Keratinocyte (primary cell): Measurements from ENCODE around the gene LHPP. TPM values are rescaled to one million over a fixed set of nuclear protein-coding genes. Genes with fewer than 3 reads are reported as not detected.

Experiments used
- DNase-seq: peaks from one replicate; pipeline ENCODE4 v3.0.0-alpha.2; 2011; ENCODE audit warnings: low read depth, missing footprints, low spot score
- FAIRE-seq: peaks from 2 replicates; lab custom pipeline; 2011; peaks lifted over from hg19 to GRCh38; lab: Jason Lieb, UNC
- H2AFZ ChIP-seq: 2 replicates; pipeline ENCODE4 v1.6.0; 2012; ENCODE audit warnings: low read length, control low read depth, inconsistent platforms; ENCODE audit not compliant: control insufficient read depth
- H3K27ac ChIP-seq: 2 replicates; pipeline ENCODE4 v1.5.1; 2011; ENCODE audit warnings: low read length; ENCODE audit not compliant: control insufficient read depth, insufficient read depth
- H3K27me3 ChIP-seq: 3 replicates; pipeline ENCODE4 v1.6.0; 2011; ENCODE audit warnings: low read length; ENCODE audit not compliant: control insufficient read depth, insufficient read depth; ENCODE audit errors: extremely low read depth
- H3K36me3 ChIP-seq, 2 experiments: 2 replicates in 1 of 2; 3 replicates in 1 of 2; pipeline ENCODE4 v1.5.1; 2011; ENCODE audit warnings: low read length in 2 of 2, mild to moderate bottlenecking in 1 of 2; ENCODE audit not compliant: control insufficient read depth in 2 of 2, insufficient read depth in 2 of 2; ENCODE audit errors: extremely low read depth in 1 of 2
- H3K4me1 ChIP-seq: 3 replicates; pipeline ENCODE4 v1.5.1; 2011; ENCODE audit warnings: low read length; ENCODE audit not compliant: control insufficient read depth, insufficient read depth; ENCODE audit errors: extremely low read depth
- H3K4me2 ChIP-seq: 3 replicates; pipeline ENCODE4 v1.6.0; 2011; ENCODE audit warnings: low read depth, low read length; ENCODE audit not compliant: control insufficient read depth, insufficient read depth; ENCODE audit errors: extremely low read depth
- H3K4me3 ChIP-seq, 3 experiments: fragments of 200-600 bp in 1 of 3; sonication (generic) in 1 of 3; 2 replicates in 2 of 3; 3 replicates in 1 of 3; pipeline ENCODE4 v1.5.1; 2011 to 2016; ENCODE audit warnings: low read length in 3 of 3, mild to moderate bottlenecking in 3 of 3, control low read depth in 2 of 3, inconsistent platforms in 1 of 3, low read depth in 1 of 3, mixed read lengths in 1 of 3, mixed run types in 1 of 3, moderate library complexity in 1 of 3; ENCODE audit not compliant: control insufficient read depth in 2 of 3, insufficient read depth in 2 of 3; ENCODE audit errors: extremely low read depth in 1 of 3
- H3K79me2 ChIP-seq: 2 replicates; pipeline ENCODE4 v1.6.0; 2012; ENCODE audit warnings: low read length; ENCODE audit not compliant: control insufficient read depth, insufficient read depth
- H3K9ac ChIP-seq: 3 replicates; pipeline ENCODE4 v1.6.0; 2011; ENCODE audit warnings: low read length; ENCODE audit not compliant: control insufficient read depth, insufficient read depth; ENCODE audit errors: extremely low read depth
- H3K9me1 ChIP-seq: 3 replicates; pipeline ENCODE4 v1.6.0; 2011; ENCODE audit warnings: low read length; ENCODE audit not compliant: control insufficient read depth, insufficient read depth; ENCODE audit errors: extremely low read depth
- H3K9me3 ChIP-seq: 2 replicates; pipeline ENCODE4 v1.5.1; 2012; ENCODE audit warnings: low read depth, low read length; ENCODE audit not compliant: control insufficient read depth
- H4K20me1 ChIP-seq: 3 replicates; pipeline ENCODE4 v1.6.0; 2011; ENCODE audit warnings: low read length; ENCODE audit not compliant: control insufficient read depth, insufficient read depth; ENCODE audit errors: extremely low read depth
- CTCF ChIP-seq, 3 experiments: IDR thresholded peaks in 1 of 3; conservative IDR thresholded peaks in 1 of 3; optimal IDR thresholded peaks in 1 of 3; 2 replicates in 2 of 3; 3 replicates in 1 of 3; pipeline versions ENCODE3 to v1.5.1; 2011; ENCODE audit warnings: low read length in 3 of 3, mild to moderate bottlenecking in 3 of 3, moderate library complexity in 2 of 3, control low read depth in 1 of 3, inconsistent platforms in 1 of 3; ENCODE audit not compliant: insufficient read depth in 2 of 3; ENCODE audit errors: extremely low read depth in 1 of 3
- EZH2 ChIP-seq: IDR thresholded peaks from one replicate; pipeline ENCODE4 v1.6.1; 2012; ENCODE audit warnings: inconsistent platforms, mild to moderate bottlenecking, low read length, moderate library complexity
- dilution Hi-C: fragments of 300-500 bp; cut with MboI; formaldehyde crosslinking; loops from one replicate; pipeline ENCODE4 v1.7.0; 2020; ENCODE audit warnings: low sequenced_read_pairs; ENCODE audit not compliant: extremely low pct_ligation_motif_present
- polyA plus RNA-seq, 5 experiments: library from polyadenylated mRNA; depleted of rRNA in 3 of 5; stranded (reverse) in 3 of 5; stranded (forward) in 1 of 5; unstranded in 1 of 5; fragments of >200 nt; gene quantifications; 1 replicate in 1 of 5; 2 replicates in 3 of 5; 3 replicates in 1 of 5; pipeline versions ENCODE4 v1.2.1 to v1.2.3, GENCODE V29; 2011 to 2012; ENCODE audit warnings: missing spikeins in 2 of 5, low read depth in 1 of 5, low replicate concordance in 1 of 5

Gene LHPP
- polyA plus RNA-seq, 1 donor (not counting 4 experiments of a cell fraction or from before 2014, with no cell fraction given): 13.1 TPM

- peaks cover 4% of the 10 kb centered on the region for H3K79me2 ChIP-seq
- H3K27ac ChIP-seq: no peak overlapping the region
- no peak overlapping the region for H3K4me3 ChIP-seq
- FAIRE-seq (no peak), DNase-seq (no peak)
- no peak overlapping the region for H2AFZ ChIP-seq
- TF ChIP-seq CTCF (optimal IDR thresholded peaks at IDR 0.05 in 1 of 3, IDR thresholded peaks at IDR 0.05 in 1 of 3, conservative IDR thresholded peaks at IDR 0.05 in 1 of 3; ENCODE audit: extremely low read depth in 1 of 3, insufficient read depth in 2 of 3, low read length in 3 of 3): no peak
- no peak for TF ChIP-seq EZH2
- no peaks in the 10 kb centered on the region for H3K9me3 ChIP-seq
- no peak overlapping the region for H3K4me2 ChIP-seq
- H3K9me1 ChIP-seq: peaks cover 2% of the 10 kb centered on the region
- peaks cover 14% of the 10 kb centered on the region for H4K20me1 ChIP-seq
- peaks cover 43% of the 10 kb centered on the region for H3K4me1 ChIP-seq
- H3K9ac ChIP-seq: no peak overlapping the region
- dilution Hi-C loops: no loop called here
- H3K36me3 ChIP-seq: peaks cover 0 to 11% of the 10 kb centered on the region in 2 experiments
- no peaks in the 10 kb centered on the region for H3K27me3 ChIP-seq
Measured at GRCh38 chr10:124624006-124624405, 162.4 kb downstream of the LHPP start.

- H4K20me1 ChIP-seq: peaks cover 14% of the 10 kb centered on the region
- H3K27ac ChIP-seq: no peak overlapping the region
- no peak for DNase-seq
- no peak overlapping the region for H3K9ac ChIP-seq
- peaks cover 38% of the 10 kb centered on the region for H3K4me1 ChIP-seq
- no peaks in the 10 kb centered on the region for H3K27me3 ChIP-seq
- H3K4me2 ChIP-seq: no peak overlapping the region
- TF ChIP-seq CTCF (optimal IDR thresholded peaks at IDR 0.05 in 1 of 3, IDR thresholded peaks at IDR 0.05 in 1 of 3, conservative IDR thresholded peaks at IDR 0.05 in 1 of 3; ENCODE audit: extremely low read depth in 1 of 3, insufficient read depth in 2 of 3, low read length in 3 of 3) (no peak), EZH2 (no peak)
- no peaks in the 10 kb centered on the region for H3K9me3 ChIP-seq
- no peak overlapping the region for H3K4me3 ChIP-seq
- peaks cover 4% of the 10 kb centered on the region for H3K79me2 ChIP-seq
- peaks cover 0 to 11% of the 10 kb centered on the region in 2 experiments for H3K36me3 ChIP-seq
- FAIRE-seq: no peak
- dilution Hi-C loops: no loop called here
- no peak overlapping the region for H2AFZ ChIP-seq
- H3K9me1 ChIP-seq: peaks cover 2% of the 10 kb centered on the region
Measured at GRCh38 chr10:124624466-124624865, 162.8 kb downstream of the LHPP start.
